Fibroblast of pulmonary artery (primary cell): ENCODE data around the gene CACNB2.

Source experiments
- DNase-seq: peaks from one replicate; pipeline ENCODE4 v3.0.0-alpha.2; 2010; ENCODE audit warnings: low read depth
- H3K4me3 ChIP-seq: replicated peaks from 2 replicates; pipeline ENCODE4 v1.5.1; 2011; ENCODE audit warnings: low read depth, mild to moderate bottlenecking, control low read depth, low read length, moderate library complexity
- CTCF ChIP-seq: IDR thresholded peaks from 2 replicates; pipeline ENCODE4 v1.5.1; 2011; ENCODE audit warnings: mild to moderate bottlenecking, control low read depth, low read length, inconsistent platforms; ENCODE audit errors: missing control alignments

CACNB2 gene

GRCh38 chr10:18556522-18557147, 416.4 kb downstream of the CACNB2 start:
- no peak for TF ChIP-seq CTCF
- DNase-seq: no peak
- H3K4me3 ChIP-seq: no peak overlapping the region

GRCh38 chr10:18557960-18558359, 417.7 kb downstream of the CACNB2 start:
- H3K4me3 ChIP-seq: no peak overlapping the region
- DNase-seq: no peak
- TF ChIP-seq CTCF: no peak

- no peak for TF ChIP-seq CTCF
- no peak for DNase-seq
- no peak overlapping the region for H3K4me3 ChIP-seq
Observed at GRCh38 chr10:18561861-18562551, 421.8 kb downstream of the CACNB2 start.

- no peak overlapping the region for H3K4me3 ChIP-seq
- TF ChIP-seq CTCF: no peak
- DNase-seq: no peak
Observed at GRCh38 chr10:18563003-18563726, 422.9 kb downstream of the CACNB2 start.

- no peak for TF ChIP-seq CTCF
- DNase-seq: no peak
- H3K4me3 ChIP-seq: no peak overlapping the region
Observed at GRCh38 chr10:18565006-18565405, 424.8 kb downstream of the CACNB2 start.

- no peak overlapping the region for H3K4me3 ChIP-seq
- TF ChIP-seq CTCF: no peak
- no peak for DNase-seq
Observed at GRCh38 chr10:18566177-18566576, 426.0 kb downstream of the CACNB2 start.
